KMS-11 (cell line): ENCODE measurements around the gene MCRIP1.

Experiments
- H2AFZ ChIP-seq: fragments of 200-600 bp; sonication (generic); 2 replicates; pipeline ENCODE4 v1.6.1; 2016; ENCODE audit warnings: antibody characterized with exemption, mixed run types, low read depth
- H3K27ac ChIP-seq: fragments of 200-600 bp; sonication (generic); 2 replicates; pipeline ENCODE4 v1.6.1; 2016; ENCODE audit warnings: mild to moderate bottlenecking, mixed run types
- H3K27me3 ChIP-seq: fragments of 200-600 bp; sonication (generic); 2 replicates; pipeline ENCODE4 v1.6.1; 2017; ENCODE audit warnings: mild to moderate bottlenecking, low read depth, mixed run types, moderate library complexity; ENCODE audit not compliant: insufficient read depth
- H3K36me3 ChIP-seq: fragments of 200-600 bp; sonication (generic); 2 replicates; pipeline ENCODE4 v1.6.1; 2017; ENCODE audit warnings: mild to moderate bottlenecking, mixed run types; ENCODE audit not compliant: insufficient read depth
- H3K4me1 ChIP-seq: fragments of 200-600 bp; sonication (generic); 2 replicates; pipeline ENCODE4 v1.6.1; 2016; ENCODE audit warnings: mild to moderate bottlenecking, low read depth, mixed run types; ENCODE audit not compliant: poor library complexity, severe bottlenecking
- H3K4me2 ChIP-seq: fragments of 200-600 bp; sonication (generic); 2 replicates; pipeline ENCODE4 v1.7.0; 2016; ENCODE audit warnings: mild to moderate bottlenecking, mixed run types
- H3K4me3 ChIP-seq: fragments of 200-600 bp; sonication (generic); IDR thresholded peaks from 2 replicates; pipeline ENCODE4 v1.6.1; 2017; ENCODE audit warnings: low read depth, low read length, mixed read lengths; ENCODE audit not compliant: insufficient read depth
- H3K79me2 ChIP-seq: fragments of 200-600 bp; sonication (generic); 2 replicates; pipeline ENCODE4 v1.6.1; 2016; ENCODE audit warnings: low read depth, mixed run types; ENCODE audit not compliant: insufficient read depth
- H3K9ac ChIP-seq: fragments of 200-600 bp; sonication (generic); 2 replicates; pipeline ENCODE4 v1.6.1; 2016; ENCODE audit warnings: mild to moderate bottlenecking, mixed run types
- H4K20me1 ChIP-seq: fragments of 200-600 bp; sonication (generic); 2 replicates; pipeline ENCODE4 v1.6.1; 2016; ENCODE audit warnings: mild to moderate bottlenecking, mixed run types; ENCODE audit not compliant: insufficient read depth
- TF ChIP-seq, protein P1 (sequence below): fragments of 200-600 bp; sonication (generic); conservative IDR thresholded peaks from 2 replicates; pipeline ENCODE4 v1.6.1; 2017; ENCODE audit warnings: low read depth, mild to moderate bottlenecking, antibody characterized with exemption, low read length, moderate library complexity, mixed read lengths

Gene MCRIP1

DNA sequence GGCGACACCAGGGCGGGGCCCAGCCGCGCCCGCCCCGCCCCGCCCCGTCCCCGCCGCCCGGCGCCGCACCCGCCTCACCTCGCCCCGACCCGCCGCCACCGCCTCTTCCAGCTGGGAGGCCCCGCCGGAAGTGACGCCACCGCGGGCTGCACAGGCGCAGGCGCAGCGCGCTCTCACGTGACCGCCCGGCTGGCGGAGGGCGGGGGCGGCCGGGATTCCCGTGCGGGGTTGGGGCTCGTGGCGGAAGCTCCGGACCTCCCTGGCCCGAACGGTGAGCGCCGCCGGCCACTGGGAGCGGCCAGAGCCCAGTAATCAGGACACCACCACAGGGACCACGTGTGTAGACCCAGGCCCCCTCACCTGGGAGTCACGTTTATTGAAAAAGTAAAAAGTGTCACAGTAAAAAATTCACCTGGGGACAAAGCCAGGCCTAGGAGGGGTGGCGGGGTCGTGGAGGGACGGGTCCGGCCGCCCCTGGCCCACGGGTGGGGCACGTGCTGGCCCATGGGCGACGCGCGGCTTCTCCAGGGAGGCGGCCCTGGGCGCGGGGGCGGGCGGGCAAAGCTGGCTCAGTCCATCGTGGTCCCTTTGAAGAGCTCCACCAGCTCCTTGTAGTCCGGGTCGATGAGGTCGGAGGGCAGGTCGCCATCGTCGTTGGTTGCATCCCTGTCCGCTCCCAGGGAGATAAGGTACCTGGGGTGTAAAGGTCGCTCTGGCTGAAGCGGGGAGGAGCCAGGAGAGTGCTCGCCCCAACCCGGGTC, at the start of gene MCRIP1:
TSS of gene MCRIP1 (minus strand) at position 132 of the 761 bp plus-strand sequence. CDS start 8,785 bp downstream, outside the sequence.
- Histone ChIP-seq H3K36me3 (no peaks in the 10 kb centered on the region), H4K20me1 (no peaks in the 10 kb centered on the region), H2AFZ (peak within 1 kb of the TSS; percentile 83), H3K27me3 (no peaks in the 10 kb centered on the region), H3K9ac (peak within 1 kb of the TSS; percentile 94), H3K4me3 (no peak within 1 kb of the TSS), H3K4me1 (peaks cover 28% of the 10 kb centered on the region), H3K79me2 (peaks cover 9% of the 10 kb centered on the region; the same call in 1 of the 2 replicates), H3K4me2 (peak within 1 kb of the TSS; percentile 99), H3K27ac (peak within 1 kb of the TSS; percentile 89)
- TF ChIP-seq, protein P1, sequence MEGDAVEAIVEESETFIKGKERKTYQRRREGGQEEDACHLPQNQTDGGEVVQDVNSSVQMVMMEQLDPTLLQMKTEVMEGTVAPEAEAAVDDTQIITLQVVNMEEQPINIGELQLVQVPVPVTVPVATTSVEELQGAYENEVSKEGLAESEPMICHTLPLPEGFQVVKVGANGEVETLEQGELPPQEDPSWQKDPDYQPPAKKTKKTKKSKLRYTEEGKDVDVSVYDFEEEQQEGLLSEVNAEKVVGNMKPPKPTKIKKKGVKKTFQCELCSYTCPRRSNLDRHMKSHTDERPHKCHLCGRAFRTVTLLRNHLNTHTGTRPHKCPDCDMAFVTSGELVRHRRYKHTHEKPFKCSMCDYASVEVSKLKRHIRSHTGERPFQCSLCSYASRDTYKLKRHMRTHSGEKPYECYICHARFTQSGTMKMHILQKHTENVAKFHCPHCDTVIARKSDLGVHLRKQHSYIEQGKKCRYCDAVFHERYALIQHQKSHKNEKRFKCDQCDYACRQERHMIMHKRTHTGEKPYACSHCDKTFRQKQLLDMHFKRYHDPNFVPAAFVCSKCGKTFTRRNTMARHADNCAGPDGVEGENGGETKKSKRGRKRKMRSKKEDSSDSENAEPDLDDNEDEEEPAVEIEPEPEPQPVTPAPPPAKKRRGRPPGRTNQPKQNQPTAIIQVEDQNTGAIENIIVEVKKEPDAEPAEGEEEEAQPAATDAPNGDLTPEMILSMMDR = no peak

GRCh38 chr17:81879121-81879520, 46.0 kb upstream of the MCRIP1 start:
- H3K9ac ChIP-seq = no peak overlapping the region
- H4K20me1 ChIP-seq = no peaks in the 10 kb centered on the region
- H3K27ac ChIP-seq = no peak overlapping the region
- TF ChIP-seq, protein P1 = no peak
- peaks cover 17% of the 10 kb centered on the region; the same call in 1 of the 2 replicates for H3K36me3 ChIP-seq
- no peak overlapping the region for H2AFZ ChIP-seq
- H3K4me3 ChIP-seq = no peak overlapping the region
- H3K27me3 ChIP-seq = no peaks in the 10 kb centered on the region
- no peaks in the 10 kb centered on the region for H3K4me1 ChIP-seq
- H3K4me2 ChIP-seq = no peak overlapping the region
- peaks cover 11% of the 10 kb centered on the region; the same call in 1 of the 2 replicates for H3K79me2 ChIP-seq

- H3K4me3 ChIP-seq = no peak overlapping the region
- no peak overlapping the region for H2AFZ ChIP-seq
- H3K4me2 ChIP-seq = no peak overlapping the region
- peaks cover 17% of the 10 kb centered on the region; the same call in 1 of the 2 replicates for H3K36me3 ChIP-seq
- peaks cover 4% of the 10 kb centered on the region for H3K4me1 ChIP-seq
- TF ChIP-seq, protein P1 = no peak
- H3K79me2 ChIP-seq = peaks cover 11% of the 10 kb centered on the region; the same call in 1 of the 2 replicates
- no peaks in the 10 kb centered on the region for H3K27me3 ChIP-seq
- no peaks in the 10 kb centered on the region for H4K20me1 ChIP-seq
- no peak overlapping the region for H3K27ac ChIP-seq
- no peak overlapping the region for H3K9ac ChIP-seq
Measured at GRCh38 chr17:81878294-81878693, 45.2 kb upstream of the MCRIP1 start.

DNA sequence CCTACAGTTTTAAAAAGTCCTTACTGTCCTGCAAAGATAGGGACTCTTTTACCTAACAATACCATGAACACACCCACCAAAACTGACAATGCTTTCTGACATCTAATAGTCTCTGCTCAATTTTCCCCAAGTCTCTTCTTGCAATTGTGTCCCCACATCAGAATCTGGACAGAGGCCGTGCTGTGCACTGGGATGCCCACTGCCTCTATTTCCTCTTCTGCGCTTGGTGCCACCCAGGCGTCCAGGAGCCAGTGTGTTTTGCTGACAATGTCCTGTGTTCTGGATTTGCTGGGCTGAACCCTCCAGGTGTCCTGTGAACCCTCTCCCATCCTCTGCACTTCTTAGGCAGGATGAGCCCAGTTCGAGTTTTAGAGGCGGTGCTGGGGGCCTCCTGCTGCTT, 44.5 kb upstream of the MCRIP1 start:
- TF ChIP-seq, protein P1 = no peak
- H3K36me3 ChIP-seq = peaks cover 17% of the 10 kb centered on the region; the same call in 1 of the 2 replicates
- no peaks in the 10 kb centered on the region for H3K27me3 ChIP-seq
- H3K4me1 ChIP-seq = peaks cover 11% of the 10 kb centered on the region
- H3K9ac ChIP-seq = no peak overlapping the region
- H3K4me3 ChIP-seq = no peak overlapping the region
- peaks cover 7% of the 10 kb centered on the region; the same call in 1 of the 2 replicates for H3K79me2 ChIP-seq
- H3K27ac ChIP-seq = no peak overlapping the region
- no peak overlapping the region for H2AFZ ChIP-seq
- H3K4me2 ChIP-seq = no peak overlapping the region
- no peaks in the 10 kb centered on the region for H4K20me1 ChIP-seq
